ENCODE measurements around the gene SIAE.

SIAE gene

DNA sequence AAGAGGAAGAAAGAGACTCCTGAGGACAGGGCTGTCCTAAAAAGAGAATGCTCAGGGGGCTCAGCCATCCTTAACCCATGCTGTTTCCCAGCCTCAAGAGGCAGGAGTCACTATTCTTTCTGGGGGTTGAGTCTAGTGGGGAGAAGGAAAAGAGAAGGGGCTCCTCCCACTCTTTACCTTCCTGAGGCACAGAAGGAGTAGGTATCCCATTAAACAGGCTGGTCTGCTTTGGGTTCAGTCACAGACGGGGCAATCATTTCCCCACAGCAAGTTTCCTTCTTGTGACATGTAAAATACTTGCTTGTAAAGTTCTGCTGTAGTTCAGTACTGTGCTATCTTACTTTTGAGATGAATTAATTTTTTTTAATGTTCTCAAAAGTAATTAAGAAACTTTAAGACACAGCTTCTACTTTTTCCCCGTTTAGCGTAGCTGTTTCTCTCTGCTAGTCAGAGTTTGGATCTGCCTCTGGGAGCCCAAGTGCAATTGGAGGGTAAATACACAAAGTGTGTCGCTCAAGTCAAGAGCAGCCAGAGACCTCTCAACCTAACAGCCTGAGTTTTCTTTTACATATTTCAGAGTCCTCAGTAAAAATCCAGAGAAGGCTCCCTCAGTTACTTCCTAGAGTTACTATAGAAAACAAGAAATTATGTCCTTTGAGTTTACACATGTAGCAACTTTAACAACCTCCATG is 88.7 kb downstream of the SIAE start:
- TF ChIP-seq, protein P1, sequence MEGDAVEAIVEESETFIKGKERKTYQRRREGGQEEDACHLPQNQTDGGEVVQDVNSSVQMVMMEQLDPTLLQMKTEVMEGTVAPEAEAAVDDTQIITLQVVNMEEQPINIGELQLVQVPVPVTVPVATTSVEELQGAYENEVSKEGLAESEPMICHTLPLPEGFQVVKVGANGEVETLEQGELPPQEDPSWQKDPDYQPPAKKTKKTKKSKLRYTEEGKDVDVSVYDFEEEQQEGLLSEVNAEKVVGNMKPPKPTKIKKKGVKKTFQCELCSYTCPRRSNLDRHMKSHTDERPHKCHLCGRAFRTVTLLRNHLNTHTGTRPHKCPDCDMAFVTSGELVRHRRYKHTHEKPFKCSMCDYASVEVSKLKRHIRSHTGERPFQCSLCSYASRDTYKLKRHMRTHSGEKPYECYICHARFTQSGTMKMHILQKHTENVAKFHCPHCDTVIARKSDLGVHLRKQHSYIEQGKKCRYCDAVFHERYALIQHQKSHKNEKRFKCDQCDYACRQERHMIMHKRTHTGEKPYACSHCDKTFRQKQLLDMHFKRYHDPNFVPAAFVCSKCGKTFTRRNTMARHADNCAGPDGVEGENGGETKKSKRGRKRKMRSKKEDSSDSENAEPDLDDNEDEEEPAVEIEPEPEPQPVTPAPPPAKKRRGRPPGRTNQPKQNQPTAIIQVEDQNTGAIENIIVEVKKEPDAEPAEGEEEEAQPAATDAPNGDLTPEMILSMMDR (IDR thresholded peaks at IDR 0.05; ENCODE audit: low read depth, low read length) = no peak
- TF ChIP-seq, protein P2, sequence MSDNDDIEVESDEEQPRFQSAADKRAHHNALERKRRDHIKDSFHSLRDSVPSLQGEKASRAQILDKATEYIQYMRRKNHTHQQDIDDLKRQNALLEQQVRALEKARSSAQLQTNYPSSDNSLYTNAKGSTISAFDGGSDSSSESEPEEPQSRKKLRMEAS (IDR thresholded peaks at IDR 0.05; ENCODE audit: low read depth, low read length) = no peak
- TF ChIP-seq MYC (IDR thresholded peaks at IDR 0.05; ENCODE audit: low read depth, low read length) (no peak), POLR2A (IDR thresholded peaks at IDR 0.05; ENCODE audit: extremely low read depth, insufficient read length) (no peak)
- H3K4me3 ChIP-seq (ENCODE audit: low read depth, low read length) = no peak overlapping the region
- DNase-seq (ENCODE audit: low read depth) = no peak

DNA sequence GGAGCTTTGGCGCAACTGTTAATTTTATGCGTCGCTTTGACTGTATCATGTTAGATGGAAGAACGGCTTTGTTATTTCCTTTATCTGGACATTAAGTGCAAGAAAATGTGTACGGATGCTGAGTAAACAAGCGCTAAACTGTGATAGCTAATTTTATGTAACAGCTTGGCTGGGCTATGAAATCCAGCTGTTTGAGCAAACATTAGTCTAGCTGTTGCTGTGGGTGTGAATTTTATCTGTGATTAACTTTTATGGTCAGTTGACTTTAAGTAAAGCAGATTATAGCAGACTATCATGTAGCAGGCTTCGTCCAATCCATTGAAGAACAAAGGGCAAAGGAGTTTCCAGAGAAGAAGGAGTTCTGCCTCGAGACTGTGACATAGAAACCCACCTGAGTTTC is 89.8 kb downstream of the SIAE start:
- TF ChIP-seq, protein P1 (IDR thresholded peaks at IDR 0.05; ENCODE audit: low read depth, low read length) = no peak
- TF ChIP-seq POLR2A (IDR thresholded peaks at IDR 0.05; ENCODE audit: extremely low read depth, insufficient read length) = no peak
- TF ChIP-seq, protein P2 (IDR thresholded peaks at IDR 0.05; ENCODE audit: low read depth, low read length) = no peak
- TF ChIP-seq MYC (IDR thresholded peaks at IDR 0.05; ENCODE audit: low read depth, low read length) = no peak

More for the DNA sequence above, 89.8 kb downstream of the SIAE start:
- DNase-seq (ENCODE audit: low read depth) = no peak
- no peak overlapping the region for H3K4me3 ChIP-seq (ENCODE audit: low read depth, low read length)

All from NB4 (cell line).